ENCODE results near the gene GALR3.

DNA sequence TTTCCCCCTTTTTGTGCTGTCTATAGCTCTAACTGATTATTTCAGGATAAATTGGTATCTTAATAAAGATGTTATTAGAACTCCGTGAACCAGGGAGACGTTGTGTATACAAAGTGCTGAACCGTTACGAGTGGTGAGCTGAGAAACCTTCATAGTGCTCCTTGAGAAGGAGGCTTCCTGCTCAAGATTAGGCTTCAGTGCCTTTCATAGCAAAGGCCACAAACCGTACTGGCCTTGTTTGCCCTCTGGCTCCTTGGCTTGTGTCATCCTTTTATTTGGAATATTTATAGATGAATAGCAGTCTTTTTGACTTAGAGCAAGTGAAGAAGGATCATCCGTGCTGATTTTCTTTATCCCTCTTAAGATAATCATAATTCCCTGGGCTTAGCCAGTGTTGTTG lies 42.3 kb downstream of the GALR3 start:
- TF ChIP-seq, protein P1, sequence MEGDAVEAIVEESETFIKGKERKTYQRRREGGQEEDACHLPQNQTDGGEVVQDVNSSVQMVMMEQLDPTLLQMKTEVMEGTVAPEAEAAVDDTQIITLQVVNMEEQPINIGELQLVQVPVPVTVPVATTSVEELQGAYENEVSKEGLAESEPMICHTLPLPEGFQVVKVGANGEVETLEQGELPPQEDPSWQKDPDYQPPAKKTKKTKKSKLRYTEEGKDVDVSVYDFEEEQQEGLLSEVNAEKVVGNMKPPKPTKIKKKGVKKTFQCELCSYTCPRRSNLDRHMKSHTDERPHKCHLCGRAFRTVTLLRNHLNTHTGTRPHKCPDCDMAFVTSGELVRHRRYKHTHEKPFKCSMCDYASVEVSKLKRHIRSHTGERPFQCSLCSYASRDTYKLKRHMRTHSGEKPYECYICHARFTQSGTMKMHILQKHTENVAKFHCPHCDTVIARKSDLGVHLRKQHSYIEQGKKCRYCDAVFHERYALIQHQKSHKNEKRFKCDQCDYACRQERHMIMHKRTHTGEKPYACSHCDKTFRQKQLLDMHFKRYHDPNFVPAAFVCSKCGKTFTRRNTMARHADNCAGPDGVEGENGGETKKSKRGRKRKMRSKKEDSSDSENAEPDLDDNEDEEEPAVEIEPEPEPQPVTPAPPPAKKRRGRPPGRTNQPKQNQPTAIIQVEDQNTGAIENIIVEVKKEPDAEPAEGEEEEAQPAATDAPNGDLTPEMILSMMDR (IDR thresholded peaks at IDR 0.05): no peak
- TF ChIP-seq POLR2A (IDR thresholded peaks at IDR 0.05) (no peak), POLR2AphosphoS5 (IDR thresholded peaks at IDR 0.05) (no peak), EP300 (IDR thresholded peaks at IDR 0.05; ENCODE audit: low read depth) (no peak)

All from transverse colon (tissue), 4 donors.